CMK (cell line): ENCODE results near the gene TOR1AIP2.
"Not testable (repeated sequence)": the region's sequence is repeated elsewhere in the genome, so short reads cannot be mapped to it uniquely, and the experiment has no call there.

Source experiments
- DNase-seq: peaks from one replicate; pipeline ENCODE4 v3.0.0-alpha.2; 2010; ENCODE audit warnings: low read depth

TOR1AIP2 gene

GRCh38 chr1:179806333-179806732, 71.3 kb downstream of the TOR1AIP2 start:
- DNase-seq = no peak

- DNase-seq = no peak
These were observed 72.1 kb downstream of the TOR1AIP2 start for GRCh38 chr1:179805291-179806195.

- not testable (repeated sequence) for DNase-seq
These were observed 73.2 kb downstream of the TOR1AIP2 start for GRCh38 chr1:179804417-179804816.

DNA sequence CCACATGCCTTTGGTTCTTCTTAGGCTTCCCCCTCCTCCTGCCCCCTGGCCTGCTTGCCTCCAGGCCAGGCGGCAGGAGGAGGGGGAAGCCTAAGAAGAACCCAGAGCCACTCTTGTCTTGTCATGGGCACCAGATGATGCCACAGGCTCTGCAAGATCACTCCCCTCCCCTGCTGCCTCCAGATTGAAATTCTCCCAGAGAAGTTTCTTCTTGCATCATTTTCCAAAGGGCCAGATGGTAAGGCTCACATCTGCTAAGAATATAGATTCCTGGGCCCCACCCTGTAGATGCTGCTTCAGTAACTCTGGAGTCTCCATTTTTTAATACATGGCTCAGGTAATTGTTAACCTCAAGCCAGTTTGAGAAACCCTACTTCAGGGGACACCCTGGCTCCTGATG, 73.7 kb downstream of the TOR1AIP2 start:
- no peak for DNase-seq

DNA sequence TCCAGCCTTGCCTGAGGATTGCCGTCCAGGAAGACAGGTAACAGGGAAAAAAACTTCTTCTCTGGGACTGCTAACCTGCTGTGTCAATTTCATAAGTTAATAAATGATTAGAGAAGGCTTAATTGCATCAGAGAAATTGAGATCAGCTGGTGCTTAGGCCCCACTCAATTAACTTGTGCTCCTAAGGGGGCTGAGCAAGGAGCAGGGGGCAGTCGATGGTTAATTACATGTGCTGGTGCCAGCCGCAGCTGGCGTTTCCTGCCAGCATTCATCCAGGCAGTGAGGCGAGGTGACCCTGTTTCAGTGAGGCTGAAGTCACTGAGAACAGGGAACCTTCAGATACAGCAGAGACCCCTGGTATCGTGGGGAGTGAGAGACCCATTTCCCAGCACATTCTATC, 74.5 kb downstream of the TOR1AIP2 start:
- no peak for DNase-seq

GRCh38 chr1:179800481-179800880, 77.1 kb downstream of the TOR1AIP2 start:
- no peak for DNase-seq

GRCh38 chr1:179798864-179799516, 78.6 kb downstream of the TOR1AIP2 start:
- DNase-seq = no peak

DNA sequence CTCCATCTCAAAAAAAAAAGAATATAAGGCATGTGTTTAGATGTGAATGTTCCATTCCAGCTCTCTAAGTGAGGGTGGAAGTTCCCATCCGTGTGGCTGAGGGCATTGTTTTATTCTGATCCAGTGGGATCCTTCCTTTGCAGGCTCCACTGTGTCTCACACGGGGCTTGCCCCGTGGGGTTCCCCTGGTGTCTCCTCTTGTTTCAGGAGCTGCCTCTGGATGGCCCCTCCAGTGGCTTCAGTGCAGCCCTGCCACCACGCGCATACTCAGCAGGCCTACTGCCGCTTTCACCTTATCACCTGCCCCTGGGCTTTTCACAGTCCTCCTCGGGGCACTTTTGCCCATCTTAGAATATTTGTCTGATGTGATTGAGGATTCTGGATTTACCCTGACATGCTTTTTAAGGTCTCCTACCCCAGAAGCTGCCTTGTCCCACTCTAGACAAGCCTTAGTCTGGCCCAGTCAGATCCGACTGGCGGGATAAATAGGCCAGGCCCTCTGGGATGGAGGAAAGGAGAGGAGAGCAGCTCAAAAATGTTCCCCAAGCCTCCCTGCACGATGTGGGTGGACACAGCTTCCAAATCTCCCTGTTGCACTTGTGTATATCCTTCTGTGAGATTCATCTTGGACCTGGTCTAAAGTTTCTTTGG, 79.3 kb downstream of the TOR1AIP2 start:
- no peak for DNase-seq

- DNase-seq = no peak
These were observed 82.9 kb downstream of the TOR1AIP2 start for GRCh38 chr1:179794669-179795068.

DNA sequence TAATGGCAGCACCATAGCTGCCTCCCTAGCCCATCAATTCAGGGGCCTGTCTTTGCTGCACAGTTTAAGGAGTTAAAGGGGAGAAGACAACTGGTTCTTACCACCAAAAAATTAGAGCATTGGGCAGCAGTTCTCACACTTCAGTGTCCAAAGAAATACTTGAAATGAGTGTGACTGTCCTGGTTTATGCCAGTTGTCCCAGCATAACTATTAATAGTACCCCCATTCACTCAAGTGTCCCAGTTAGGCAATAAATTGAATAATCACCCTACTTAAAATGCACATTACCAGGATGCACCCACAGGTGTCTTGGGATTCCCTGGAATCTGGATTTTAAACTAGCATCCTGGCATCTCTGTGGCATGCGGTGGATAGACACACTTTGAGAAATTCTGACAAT, 83.5 kb downstream of the TOR1AIP2 start:
- DNase-seq = no peak

- DNase-seq = no peak
These were observed 84.3 kb downstream of the TOR1AIP2 start for GRCh38 chr1:179793281-179793680.
